Bronchial epithelial cell (primary cell): ENCODE measurements around the gene USH2A. TPM values are rescaled to one million over a fixed set of nuclear protein-coding genes. Genes with fewer than 3 reads are reported as not detected.

Source experiments
- DNase-seq: peaks from one replicate; pipeline ENCODE4 v3.0.0-alpha.2; 2010; ENCODE audit warnings: low read depth
- FAIRE-seq: peaks from 2 replicates; lab custom pipeline; 2011; peaks lifted over from hg19 to GRCh38; lab: Jason Lieb, UNC
- H3K27me3 ChIP-seq: 2 replicates; pipeline ENCODE4 v1.5.1; 2011; ENCODE audit warnings: low read length; ENCODE audit not compliant: control insufficient read depth, insufficient read depth
- H3K36me3 ChIP-seq: 2 replicates; pipeline ENCODE4 v1.5.1; 2011; ENCODE audit warnings: low read length; ENCODE audit not compliant: control insufficient read depth, insufficient read depth
- H3K4me3 ChIP-seq: 2 replicates; pipeline ENCODE4 v1.5.1; 2011; ENCODE audit warnings: mild to moderate bottlenecking, low read depth, low read length, control low read depth
- total RNA-seq: library from RNA; depleted of rRNA; stranded (reverse); fragments of >200 nt; gene quantifications from 2 replicates; pipeline ENCODE4 v1.2.1, GENCODE V29; 2014
- TF ChIP-seq, protein P1 (sequence below): IDR thresholded peaks from 2 replicates; pipeline ENCODE4 v1.5.1; 2011; ENCODE audit warnings: mild to moderate bottlenecking, moderate library complexity, low read length, control low read depth, inconsistent platforms; ENCODE audit not compliant: insufficient read depth, severe bottlenecking

Gene USH2A
- total RNA-seq, 1 donor from 2014 or later, result not detected

DNA sequence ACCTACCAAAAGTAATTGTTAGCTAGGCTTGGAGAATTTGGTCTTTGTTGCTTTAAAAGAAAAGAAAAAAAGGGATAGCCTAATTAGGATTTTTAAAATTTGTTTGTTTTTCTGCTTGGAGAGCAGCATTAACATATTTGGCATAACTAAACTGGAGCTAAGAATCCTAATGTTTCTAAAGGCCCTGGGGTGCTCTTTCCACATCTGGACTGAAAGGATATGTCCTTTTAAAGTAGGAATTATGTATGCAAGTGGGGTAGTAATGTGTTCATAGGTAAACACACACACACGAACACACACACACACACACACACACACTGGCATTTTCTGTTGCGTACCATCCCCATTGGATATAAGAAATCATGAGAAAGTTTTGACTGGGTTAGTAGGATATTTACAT lies 742.2 kb downstream of the USH2A start:
- FAIRE-seq (no peak), DNase-seq (no peak)
- H3K27me3 ChIP-seq, result no peaks in the 10 kb centered on the region
- no peak overlapping the region for H3K4me3 ChIP-seq
- TF ChIP-seq, protein P1, sequence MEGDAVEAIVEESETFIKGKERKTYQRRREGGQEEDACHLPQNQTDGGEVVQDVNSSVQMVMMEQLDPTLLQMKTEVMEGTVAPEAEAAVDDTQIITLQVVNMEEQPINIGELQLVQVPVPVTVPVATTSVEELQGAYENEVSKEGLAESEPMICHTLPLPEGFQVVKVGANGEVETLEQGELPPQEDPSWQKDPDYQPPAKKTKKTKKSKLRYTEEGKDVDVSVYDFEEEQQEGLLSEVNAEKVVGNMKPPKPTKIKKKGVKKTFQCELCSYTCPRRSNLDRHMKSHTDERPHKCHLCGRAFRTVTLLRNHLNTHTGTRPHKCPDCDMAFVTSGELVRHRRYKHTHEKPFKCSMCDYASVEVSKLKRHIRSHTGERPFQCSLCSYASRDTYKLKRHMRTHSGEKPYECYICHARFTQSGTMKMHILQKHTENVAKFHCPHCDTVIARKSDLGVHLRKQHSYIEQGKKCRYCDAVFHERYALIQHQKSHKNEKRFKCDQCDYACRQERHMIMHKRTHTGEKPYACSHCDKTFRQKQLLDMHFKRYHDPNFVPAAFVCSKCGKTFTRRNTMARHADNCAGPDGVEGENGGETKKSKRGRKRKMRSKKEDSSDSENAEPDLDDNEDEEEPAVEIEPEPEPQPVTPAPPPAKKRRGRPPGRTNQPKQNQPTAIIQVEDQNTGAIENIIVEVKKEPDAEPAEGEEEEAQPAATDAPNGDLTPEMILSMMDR, result no peak
- H3K36me3 ChIP-seq, result no peaks in the 10 kb centered on the region

DNA sequence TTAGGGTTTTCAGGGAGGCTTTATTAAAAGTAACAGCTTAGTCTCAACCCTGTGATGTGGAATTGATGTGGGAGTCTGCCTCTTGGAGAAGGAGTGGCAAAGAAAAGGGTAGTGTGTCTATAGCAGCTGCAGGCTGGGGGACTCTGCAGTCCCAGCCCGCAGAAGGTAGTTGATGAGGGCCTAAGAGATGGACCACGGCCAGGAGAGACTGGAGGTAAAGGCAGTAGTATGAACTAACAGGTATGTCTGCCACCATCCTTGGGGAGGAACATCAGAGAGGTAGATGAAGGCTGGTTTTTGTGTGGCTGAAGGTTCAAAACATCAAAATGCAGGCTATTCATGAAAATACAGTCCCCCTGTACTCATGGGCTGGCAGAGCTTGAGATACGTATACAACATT lies 744.0 kb downstream of the USH2A start:
- Histone ChIP-seq H3K4me3 (no peak overlapping the region), H3K27me3 (no peaks in the 10 kb centered on the region), H3K36me3 (no peaks in the 10 kb centered on the region)
- DNase-seq (no peak), FAIRE-seq (peak; percentile 7)
- TF ChIP-seq, protein P1, result no peak

DNA sequence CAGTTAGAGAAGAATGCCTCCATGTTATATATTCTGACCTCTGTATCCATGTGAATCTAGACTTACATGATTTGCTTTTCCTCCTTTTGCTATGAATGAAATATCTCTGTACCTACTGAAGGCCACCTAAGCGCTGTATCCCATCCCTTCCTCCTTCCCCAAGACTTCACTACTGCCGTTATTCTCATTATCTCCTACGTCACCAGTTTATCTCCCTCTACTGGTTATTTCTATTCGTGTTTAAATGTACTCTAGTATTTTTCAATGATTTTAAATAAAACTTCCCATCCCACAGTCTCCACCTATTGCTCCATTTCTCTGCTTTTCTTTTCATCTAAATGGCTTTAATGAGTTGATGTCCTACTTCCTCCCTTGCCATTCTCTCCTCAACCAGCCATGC lies 746.1 kb downstream of the USH2A start:
- Histone ChIP-seq H3K4me3 (no peak overlapping the region), H3K27me3 (no peaks in the 10 kb centered on the region), H3K36me3 (no peaks in the 10 kb centered on the region)
- DNase-seq, result no peak
- TF ChIP-seq, protein P1, result no peak
- no peak for FAIRE-seq

DNA sequence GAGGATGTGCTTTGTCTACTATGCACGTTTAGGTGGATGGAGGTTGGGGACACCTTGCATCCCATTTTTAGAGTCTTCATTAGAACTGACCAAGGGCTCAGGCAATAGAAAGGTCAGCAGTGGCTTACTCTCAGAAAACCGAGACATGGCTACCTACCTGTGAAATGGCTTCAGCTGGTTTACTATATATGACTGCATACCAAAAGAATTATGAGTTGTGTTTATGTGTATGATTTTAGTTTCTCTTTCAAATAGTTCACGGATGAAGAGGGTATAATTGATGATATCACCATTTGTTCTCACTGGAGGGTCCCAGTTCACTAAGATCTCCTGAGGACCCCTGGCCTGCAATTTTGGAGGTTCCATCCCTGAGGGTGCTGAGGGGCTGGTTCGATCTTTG lies 749.3 kb downstream of the USH2A start:
- FAIRE-seq (no peak), DNase-seq (no peak)
- H3K27me3 ChIP-seq, result no peaks in the 10 kb centered on the region
- H3K36me3 ChIP-seq, result no peaks in the 10 kb centered on the region
- TF ChIP-seq, protein P1, result no peak
- no peak overlapping the region for H3K4me3 ChIP-seq

DNA sequence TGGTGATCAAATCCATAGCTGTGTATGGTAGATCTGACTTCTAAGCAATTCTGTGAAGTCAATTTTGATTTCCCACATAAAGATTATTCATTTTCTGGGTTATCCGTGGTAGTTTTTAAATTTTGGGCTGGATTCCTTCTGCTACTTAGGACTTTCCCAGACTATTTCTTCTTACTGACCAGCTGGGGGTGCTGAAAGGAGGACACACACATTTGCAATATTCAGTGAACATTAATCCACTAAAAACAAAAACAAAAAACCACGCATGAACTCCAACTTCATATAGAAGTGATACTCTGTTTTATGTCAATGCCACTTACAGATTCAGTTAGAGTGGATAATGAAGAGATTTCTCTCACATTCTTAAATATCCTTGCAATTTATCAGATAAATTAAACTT lies 750.8 kb downstream of the USH2A start:
- H3K27me3 ChIP-seq, result no peaks in the 10 kb centered on the region
- DNase-seq (no peak), FAIRE-seq (no peak)
- TF ChIP-seq, protein P1, result no peak
- no peaks in the 10 kb centered on the region for H3K36me3 ChIP-seq
- no peak overlapping the region for H3K4me3 ChIP-seq

DNA sequence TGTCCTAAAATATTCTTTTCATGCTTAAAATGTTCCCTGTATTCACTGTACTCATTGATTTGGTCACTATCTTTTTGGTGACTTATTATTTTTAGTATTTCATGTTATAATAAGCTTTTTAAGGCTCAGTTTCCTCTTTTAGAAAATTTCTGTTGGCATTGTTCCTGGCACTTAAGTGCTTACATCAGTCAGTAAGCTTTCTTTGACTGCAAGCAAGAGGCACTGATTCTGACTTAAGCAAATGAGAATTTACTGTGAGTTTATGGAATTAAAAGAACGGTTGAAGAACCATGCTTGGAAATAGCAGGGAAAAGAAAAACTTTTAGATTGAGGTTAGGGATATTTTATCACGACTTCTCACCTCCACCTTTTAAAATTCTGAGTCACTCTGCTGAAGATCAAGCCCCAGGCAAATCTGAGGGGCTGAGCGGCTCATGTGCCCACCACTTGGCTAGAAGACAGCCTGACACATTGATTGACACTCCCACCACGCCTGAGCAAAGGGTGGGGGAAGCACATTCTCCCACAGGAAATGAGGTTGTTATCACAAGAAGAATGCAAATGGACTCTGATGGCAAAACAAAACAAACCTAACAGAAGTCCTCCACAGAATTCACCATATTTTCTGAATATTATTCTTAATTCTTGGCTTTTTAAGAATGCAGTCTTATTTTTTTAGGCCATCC lies 753.3 kb downstream of the USH2A start:
- DNase-seq, result no peak
- TF ChIP-seq, protein P1, result no peak
- Histone ChIP-seq H3K27me3 (no peaks in the 10 kb centered on the region), H3K4me3 (no peak overlapping the region), H3K36me3 (no peaks in the 10 kb centered on the region)
- FAIRE-seq, result no peak
